ENCODE results near the gene ULBP2. TPM values are rescaled to one million over a fixed set of nuclear protein-coding genes. Genes with fewer than 3 reads are reported as not detected.
A peak's percentile ranks its signal among the peaks of the same experiment; 100 is the strongest.

Gene ULBP2
- total RNA-seq, 1 experiment from 2014 or later: 4.2 TPM

- POLR2A ChIA-PET (ENCODE audit: low non-redundant PET): no interaction called here
- CTCF ChIA-PET: no interaction called here
- BruUV-seq (replicated peaks): no TSS peak
- peak; percentile 70 for DNase-seq (ENCODE audit: low spot score)
- no peak overlapping the region for H3K4me3 ChIP-seq (ENCODE audit: low read depth, low read length, poor library complexity, severe bottlenecking)
- no peak overlapping the region for H3K27ac ChIP-seq (ENCODE audit: low read depth, low read length, poor library complexity, severe bottlenecking)
- H3K27me3 ChIP-seq (replicated peaks; ENCODE audit: insufficient read depth, low read depth, low read length, poor library complexity): no peaks in the 10 kb centered on the region
- intact Hi-C loops (cut with micrococcal nuclease; ENCODE audit: unreplicated experiment): no loop called here
- H3K4me1 ChIP-seq (ENCODE audit: insufficient read depth, low read length, poor library complexity, severe bottlenecking): peaks cover 19% of the 10 kb centered on the region
- TF ChIP-seq, protein P1, sequence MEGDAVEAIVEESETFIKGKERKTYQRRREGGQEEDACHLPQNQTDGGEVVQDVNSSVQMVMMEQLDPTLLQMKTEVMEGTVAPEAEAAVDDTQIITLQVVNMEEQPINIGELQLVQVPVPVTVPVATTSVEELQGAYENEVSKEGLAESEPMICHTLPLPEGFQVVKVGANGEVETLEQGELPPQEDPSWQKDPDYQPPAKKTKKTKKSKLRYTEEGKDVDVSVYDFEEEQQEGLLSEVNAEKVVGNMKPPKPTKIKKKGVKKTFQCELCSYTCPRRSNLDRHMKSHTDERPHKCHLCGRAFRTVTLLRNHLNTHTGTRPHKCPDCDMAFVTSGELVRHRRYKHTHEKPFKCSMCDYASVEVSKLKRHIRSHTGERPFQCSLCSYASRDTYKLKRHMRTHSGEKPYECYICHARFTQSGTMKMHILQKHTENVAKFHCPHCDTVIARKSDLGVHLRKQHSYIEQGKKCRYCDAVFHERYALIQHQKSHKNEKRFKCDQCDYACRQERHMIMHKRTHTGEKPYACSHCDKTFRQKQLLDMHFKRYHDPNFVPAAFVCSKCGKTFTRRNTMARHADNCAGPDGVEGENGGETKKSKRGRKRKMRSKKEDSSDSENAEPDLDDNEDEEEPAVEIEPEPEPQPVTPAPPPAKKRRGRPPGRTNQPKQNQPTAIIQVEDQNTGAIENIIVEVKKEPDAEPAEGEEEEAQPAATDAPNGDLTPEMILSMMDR (conservative IDR thresholded peaks at IDR 0.05; ENCODE audit: low read depth, low read length): no peak
- no peak for TF ChIP-seq EZH2 (IDR thresholded peaks at IDR 0.05; ENCODE audit: borderline replicate concordance, low read depth, low read length, poor library complexity, severe bottlenecking)
- no peaks in the 10 kb centered on the region for H3K36me3 ChIP-seq (ENCODE audit: insufficient read depth, low read length, poor library complexity, severe bottlenecking)
- H3K9me3 ChIP-seq (ENCODE audit: low read depth, low read length, poor library complexity, severe bottlenecking): no peaks in the 10 kb centered on the region
Observed at GRCh38 chr6:149896491-149896890, 45.3 kb upstream of the ULBP2 start.

DNA sequence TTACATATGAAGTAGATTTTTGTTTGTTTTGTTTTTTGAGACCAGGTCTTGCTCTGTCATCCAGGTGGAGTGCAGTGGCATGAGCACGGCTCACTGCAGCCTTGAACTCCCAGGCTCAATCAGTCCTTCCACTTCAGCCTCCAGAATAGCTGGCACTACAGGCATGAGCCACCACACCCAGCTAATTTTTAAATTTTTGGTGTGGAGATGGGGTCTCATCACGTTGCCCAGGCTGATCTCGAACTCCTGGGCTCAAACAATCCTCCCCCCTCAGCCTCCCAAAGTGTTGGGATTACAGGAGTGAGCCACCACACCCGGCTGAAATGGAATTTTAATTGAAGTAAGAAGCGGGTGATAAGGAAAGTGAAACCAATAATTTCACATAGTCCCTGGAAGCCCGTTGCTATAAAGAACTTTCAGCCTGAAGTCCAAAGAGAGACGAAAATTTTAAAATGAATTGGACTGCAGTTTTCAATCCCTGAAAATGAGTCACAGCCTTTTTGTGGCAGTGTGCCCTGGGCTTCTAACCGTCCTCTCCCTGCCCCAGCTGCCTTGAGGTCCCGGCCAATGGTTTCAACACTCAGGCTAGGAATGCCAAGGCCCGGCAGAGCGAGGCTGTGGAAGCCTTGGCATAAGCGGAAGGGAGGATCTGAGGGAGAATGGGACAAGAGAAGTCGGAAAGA, 44.7 kb upstream of the ULBP2 start:
- ChIA-PET CTCF (no interaction called here), POLR2A (ENCODE audit: low non-redundant PET) (no interaction called here)
- H3K27ac ChIP-seq (ENCODE audit: low read depth, low read length, poor library complexity, severe bottlenecking): no peak overlapping the region
- intact Hi-C loops (cut with micrococcal nuclease; ENCODE audit: unreplicated experiment): no loop called here
- TF ChIP-seq EZH2 (IDR thresholded peaks at IDR 0.05; ENCODE audit: borderline replicate concordance, low read depth, low read length, poor library complexity, severe bottlenecking): no peak
- TF ChIP-seq, protein P1 (conservative IDR thresholded peaks at IDR 0.05; ENCODE audit: low read depth, low read length): no peak
- no peaks in the 10 kb centered on the region for H3K9me3 ChIP-seq (ENCODE audit: low read depth, low read length, poor library complexity, severe bottlenecking)
- peaks cover 19% of the 10 kb centered on the region for H3K4me1 ChIP-seq (ENCODE audit: insufficient read depth, low read length, poor library complexity, severe bottlenecking)
- no peaks in the 10 kb centered on the region for H3K27me3 ChIP-seq (replicated peaks; ENCODE audit: insufficient read depth, low read depth, low read length, poor library complexity)
- no peaks in the 10 kb centered on the region for H3K36me3 ChIP-seq (ENCODE audit: insufficient read depth, low read length, poor library complexity, severe bottlenecking)
- peak; percentile 17 for DNase-seq (ENCODE audit: low spot score)
- BruUV-seq (replicated peaks): no TSS peak
- H3K4me3 ChIP-seq (ENCODE audit: low read depth, low read length, poor library complexity, severe bottlenecking): no peak overlapping the region

DNA sequence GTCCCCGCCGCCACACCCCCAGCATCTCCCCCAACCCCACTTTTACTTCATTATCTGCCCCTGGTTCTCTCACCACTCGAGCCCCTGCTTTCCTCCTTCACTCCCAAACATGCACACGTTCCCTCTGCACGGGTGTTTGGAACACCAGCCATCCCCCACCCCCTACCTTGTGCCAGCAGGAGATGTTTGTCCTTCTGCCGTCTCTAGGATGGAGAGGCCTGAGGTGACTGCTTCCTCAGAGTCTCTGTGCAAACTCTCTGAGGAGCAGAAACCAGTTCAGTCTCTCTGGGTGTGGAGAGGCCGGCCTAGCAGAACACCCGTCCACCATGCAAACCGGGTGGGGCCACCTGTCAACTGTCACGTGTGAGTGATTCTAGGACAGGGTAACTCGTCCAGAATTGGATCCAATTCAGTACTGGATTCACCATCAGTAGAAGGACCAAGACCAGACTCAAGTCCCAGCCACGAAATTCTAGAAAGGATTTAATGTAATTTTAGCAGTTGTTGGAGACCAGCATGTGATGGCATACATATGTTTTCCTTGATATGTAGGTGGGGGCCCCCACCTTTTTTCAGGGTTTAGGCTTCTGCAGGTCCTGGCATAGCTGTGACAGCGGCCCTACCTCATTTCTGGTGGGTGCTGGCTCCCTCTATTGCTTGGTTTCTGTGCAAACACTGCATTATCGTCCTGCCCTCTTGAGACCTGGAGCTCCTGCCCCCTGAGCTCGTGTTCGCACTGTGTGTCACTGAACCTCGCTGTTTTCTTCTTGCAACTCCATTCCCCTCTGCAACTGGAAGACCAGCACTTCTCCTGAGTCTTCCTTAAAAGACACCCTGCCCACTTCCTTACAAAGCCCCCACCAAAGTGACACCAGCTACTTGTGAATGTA, 43.7 kb upstream of the ULBP2 start, which contains the start of gene RAET1E:
TSS of gene RAET1E (minus strand) at position 259 of the 890 bp plus-strand sequence. CDS start 7,212 bp downstream, outside the sequence.
- peak; percentile 32 for DNase-seq (ENCODE audit: low spot score)
- intact Hi-C loops (cut with micrococcal nuclease; ENCODE audit: unreplicated experiment): no loop called here
- no peak within 1 kb of the TSS for H3K27ac ChIP-seq (ENCODE audit: low read depth, low read length, poor library complexity, severe bottlenecking)
- POLR2A ChIA-PET (ENCODE audit: low non-redundant PET): no interaction called here
- H3K27me3 ChIP-seq (replicated peaks; ENCODE audit: insufficient read depth, low read depth, low read length, poor library complexity): no peaks in the 10 kb centered on the region
- H3K9me3 ChIP-seq (ENCODE audit: low read depth, low read length, poor library complexity, severe bottlenecking): no peaks in the 10 kb centered on the region
- TF ChIP-seq, protein P1 (conservative IDR thresholded peaks at IDR 0.05; ENCODE audit: low read depth, low read length): 0 out of 2 replicates have a peak, but pooled peaks have one; percentile 29
- no peak for TF ChIP-seq EZH2 (IDR thresholded peaks at IDR 0.05; ENCODE audit: borderline replicate concordance, low read depth, low read length, poor library complexity, severe bottlenecking)
- CTCF ChIA-PET: no interaction called here
- peaks cover 19% of the 10 kb centered on the region for H3K4me1 ChIP-seq (ENCODE audit: insufficient read depth, low read length, poor library complexity, severe bottlenecking)
- BruUV-seq (replicated peaks): no TSS peak
- H3K36me3 ChIP-seq (ENCODE audit: insufficient read depth, low read length, poor library complexity, severe bottlenecking): no peaks in the 10 kb centered on the region
- H3K4me3 ChIP-seq (ENCODE audit: low read depth, low read length, poor library complexity, severe bottlenecking): no peak within 1 kb of the TSS
